NOMO-1 (cell line): ENCODE measurements around the gene XRCC4.
"Not testable (repeated sequence)": the region's sequence is repeated elsewhere in the genome, so short reads cannot be mapped to it uniquely, and the experiment has no call there.

Source experiments
- DNase-seq, 2 experiments: peaks; one replicate each; lab custom pipeline; 2025; ENCODE audit not compliant: unreplicated experiment in 2 of 2; lab: John Stamatoyannopoulos, UW

XRCC4 gene

GRCh38 chr5:83251849-83252248, 174.5 kb downstream of the XRCC4 start:
- DNase-seq, result no peak

GRCh38 chr5:83253720-83254119, 176.4 kb downstream of the XRCC4 start:
- DNase-seq, result no peak

GRCh38 chr5:83255268-83255667, 177.9 kb downstream of the XRCC4 start:
- DNase-seq, result peak in 1 of 2 experiments; percentile 49

GRCh38 chr5:83256091-83256780, 178.9 kb downstream of the XRCC4 start:
- peak in 1 of 2 experiments; percentile 68 for DNase-seq

- DNase-seq, result not testable (repeated sequence)
Measured at GRCh38 chr5:83257684-83258083, 180.3 kb downstream of the XRCC4 start.

GRCh38 chr5:83265318-83265717, 188.0 kb downstream of the XRCC4 start:
- DNase-seq, result no peak

- no peak for DNase-seq
Measured at GRCh38 chr5:83270311-83270710, 193.0 kb downstream of the XRCC4 start.

GRCh38 chr5:83277154-83277553, 199.8 kb downstream of the XRCC4 start:
- DNase-seq, result no peak

- DNase-seq, result no peak
Measured at GRCh38 chr5:83277953-83278352, 200.6 kb downstream of the XRCC4 start.

GRCh38 chr5:83281176-83281575, 203.8 kb downstream of the XRCC4 start:
- no peak for DNase-seq

- no peak for DNase-seq
Measured at GRCh38 chr5:83281658-83282057, 204.3 kb downstream of the XRCC4 start.

GRCh38 chr5:83283761-83284160, 206.4 kb downstream of the XRCC4 start:
- DNase-seq, result no peak

- no peak for DNase-seq
Measured at GRCh38 chr5:83285661-83286398, 208.5 kb downstream of the XRCC4 start.

GRCh38 chr5:83294246-83294645, 216.9 kb downstream of the XRCC4 start:
- no peak for DNase-seq

- DNase-seq, result no peak
Measured at GRCh38 chr5:83299353-83299752, 222.0 kb downstream of the XRCC4 start.

GRCh38 chr5:83306572-83307241, 229.4 kb downstream of the XRCC4 start:
- peak; percentile 94 to 99 for DNase-seq

GRCh38 chr5:83312663-83313062, 235.3 kb downstream of the XRCC4 start:
- DNase-seq, result peak; percentile 83 to 98

GRCh38 chr5:83313436-83313835, 236.1 kb downstream of the XRCC4 start:
- no peak for DNase-seq

- DNase-seq, result no peak
Measured at GRCh38 chr5:83321483-83322055, 244.2 kb downstream of the XRCC4 start.

GRCh38 chr5:83322273-83322924, 245.1 kb downstream of the XRCC4 start:
- no peak for DNase-seq
